HuH-7 (cell line): ENCODE data around the gene REXO4.

Experiments used
- DNase-seq: peaks from one replicate; pipeline ENCODE4 v3.0.0; 2011; ENCODE audit warnings: low spot score

Gene REXO4

GRCh38 chr9:133367778-133368177 lies 50.0 kb downstream of the REXO4 start:
- DNase-seq = no peak

GRCh38 chr9:133367221-133367620 lies 50.6 kb downstream of the REXO4 start:
- DNase-seq = no peak

- DNase-seq = no peak
Measured at GRCh38 chr9:133366435-133366834, 51.4 kb downstream of the REXO4 start.

GRCh38 chr9:133362359-133363044 lies 55.3 kb downstream of the REXO4 start:
- DNase-seq = no peak

- no peak for DNase-seq
Measured at GRCh38 chr9:133361507-133362092, 56.2 kb downstream of the REXO4 start.

GRCh38 chr9:133360400-133361393 lies 57.1 kb downstream of the REXO4 start:
- no peak for DNase-seq

GRCh38 chr9:133359399-133360175 lies 58.2 kb downstream of the REXO4 start:
- peak; percentile 67 for DNase-seq

GRCh38 chr9:133357656-133358055 lies 60.2 kb downstream of the REXO4 start:
- no peak for DNase-seq

- DNase-seq = peak; percentile 93
Measured at GRCh38 chr9:133356391-133357091, 61.3 kb downstream of the REXO4 start, which contains the start of the genes SURF1 and SURF2. Gene SURF1 (minus strand): TSS chr9:133356487. CDS start chr9:133356453, 34 bp downstream. Gene SURF2 (plus strand): TSS chr9:133356550. CDS start chr9:133356593, 43 bp downstream.
